Cerebellar nuclear complex (tissue), 1 donor: ENCODE measurements around the gene MYO18B.

Experiments
- DNase-seq, 2 experiments: peaks; one replicate each; lab custom pipeline; 2025; lab: John Stamatoyannopoulos, UW

Gene MYO18B

DNA sequence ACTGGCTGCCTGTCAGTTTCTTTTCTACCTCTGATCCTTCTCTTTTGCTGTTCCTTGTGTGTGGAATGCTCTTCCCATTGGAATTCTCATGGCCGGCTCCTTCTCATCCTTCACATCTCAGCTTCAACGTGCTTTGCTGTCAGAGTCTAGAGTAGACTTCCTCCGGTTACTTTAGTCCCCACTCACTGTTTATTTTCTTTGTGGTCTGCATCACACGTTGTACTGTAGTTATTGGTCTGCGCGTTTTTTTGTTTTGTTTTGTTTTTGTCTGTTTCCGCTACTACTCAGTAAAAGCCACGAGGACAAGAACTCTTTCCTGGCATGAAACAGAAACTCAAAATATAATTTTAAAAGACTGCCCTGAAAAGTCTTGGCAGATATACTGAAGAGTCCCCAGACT, 305.9 kb downstream of the MYO18B start:
- no peak for DNase-seq

DNA sequence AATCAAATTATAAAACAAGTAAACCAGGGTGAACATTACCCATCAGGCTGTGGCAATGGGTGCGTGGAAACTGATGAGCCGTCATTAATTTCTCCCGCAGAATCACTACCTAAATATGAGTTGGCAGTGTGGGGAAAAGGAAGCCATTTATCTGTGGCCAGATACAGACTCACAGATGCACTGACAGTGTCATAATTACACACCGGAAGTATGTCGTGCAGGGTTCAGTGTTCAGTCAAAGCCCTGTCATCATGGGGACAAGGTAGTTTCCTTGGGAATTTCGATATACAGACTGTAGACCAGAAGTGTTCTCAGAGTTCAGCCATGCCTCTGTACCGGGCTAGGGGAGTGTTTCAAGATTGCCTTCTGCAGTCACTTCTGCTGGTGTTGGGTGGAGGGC, 308.1 kb downstream of the MYO18B start:
- DNase-seq: no peak

- DNase-seq: no peak
Observed at GRCh38 chr22:26053737-26054316, 311.8 kb downstream of the MYO18B start.

- peak in 1 of 2 experiments; percentile 9 for DNase-seq
Observed at GRCh38 chr22:26054841-26055605, 313.0 kb downstream of the MYO18B start.

- DNase-seq: no peak
Observed at GRCh38 chr22:26055693-26056092, 313.7 kb downstream of the MYO18B start.

GRCh38 chr22:26056455-26057200, 314.6 kb downstream of the MYO18B start:
- DNase-seq: no peak

GRCh38 chr22:26057731-26058130, 315.7 kb downstream of the MYO18B start:
- no peak for DNase-seq

DNA sequence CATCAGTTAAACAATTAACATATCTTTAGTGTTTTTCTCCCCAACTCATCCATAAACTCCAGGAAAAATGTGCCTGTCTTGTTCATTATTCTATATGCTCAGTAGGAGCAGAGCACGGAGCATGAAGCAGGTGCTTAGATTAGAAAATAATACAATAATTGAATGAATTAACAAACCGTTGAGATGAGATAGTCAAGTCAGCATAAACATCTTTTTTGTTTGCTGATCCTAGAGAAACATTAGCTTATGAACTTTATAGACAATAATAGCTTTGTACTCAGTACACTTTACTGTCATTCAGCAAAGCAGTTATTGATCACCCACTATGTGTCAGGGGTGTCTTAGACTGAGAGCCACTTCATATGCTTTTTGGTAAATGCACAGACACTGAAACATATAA, 322.1 kb downstream of the MYO18B start:
- DNase-seq: no peak

DNA sequence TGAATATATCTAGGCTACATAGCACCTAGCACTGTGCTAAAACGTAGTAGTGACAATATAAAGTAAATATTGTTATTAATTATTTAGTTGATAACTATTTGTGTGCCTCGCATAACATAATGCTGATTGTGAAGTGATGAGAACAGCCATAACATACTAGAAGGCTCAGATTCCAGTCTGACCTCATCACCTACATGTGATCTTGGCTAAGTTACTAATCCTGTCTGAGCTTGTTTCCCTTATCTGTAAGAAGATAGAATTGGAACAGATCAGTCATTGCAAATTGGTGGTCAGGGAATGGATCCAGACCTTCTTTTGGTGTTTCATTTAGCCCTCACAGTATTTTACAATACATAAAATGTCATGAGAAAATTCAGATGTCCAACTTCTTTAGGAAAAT, 323.9 kb downstream of the MYO18B start:
- DNase-seq: no peak

DNA sequence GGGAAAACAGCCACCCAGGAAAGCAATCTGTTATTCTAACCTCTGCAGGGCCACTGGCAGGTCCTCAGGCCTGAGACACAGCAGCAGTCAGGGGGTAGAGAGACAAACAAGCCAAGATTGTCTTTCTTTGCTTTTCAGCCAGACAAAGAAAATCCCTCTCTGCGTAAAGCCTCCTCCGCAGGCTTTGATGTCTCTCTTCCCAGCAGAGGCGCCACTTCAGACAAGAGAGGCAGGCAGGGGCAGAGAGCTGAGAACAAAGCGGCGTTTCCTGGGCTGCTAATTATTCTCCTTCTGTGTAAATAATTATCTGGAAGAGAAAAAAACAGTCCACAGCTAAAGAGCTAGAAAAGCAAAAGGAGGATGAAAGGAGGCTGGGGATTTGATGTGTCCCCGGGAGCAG, 324.5 kb downstream of the MYO18B start:
- no peak for DNase-seq

- no peak for DNase-seq
Observed at GRCh38 chr22:26068571-26068970, 326.6 kb downstream of the MYO18B start.

GRCh38 chr22:26072621-26073020, 330.6 kb downstream of the MYO18B start:
- no peak for DNase-seq

GRCh38 chr22:26075251-26075650, 333.3 kb downstream of the MYO18B start:
- DNase-seq: no peak

GRCh38 chr22:26079009-26079408, 337.0 kb downstream of the MYO18B start:
- no peak for DNase-seq
